Tibial artery (tissue), 4 donors: ENCODE data around the gene PSIP1.

Experiments
- DNase-seq, 2 donors: peaks; one replicate each; pipeline ENCODE4 v3.0.0-alpha.2; 2019
- H3K27ac ChIP-seq, 2 donors: fragments of 200-600 bp; sonication (generic) in 1 of 2; 1 replicate in 1 of 2; 2 replicates in 1 of 2; pipeline ENCODE4 v1.5.1; 2018 to 2019; ENCODE audit warnings: mild to moderate bottlenecking in 1 of 2
- H3K27me3 ChIP-seq, 2 donors: fragments of 200-600 bp; sonication (generic) in 1 of 2; one replicate each; pipeline versions ENCODE4 v1.5.1 to v1.6.0; 2016 to 2019
- H3K36me3 ChIP-seq, 3 donors: fragments of 200-600 bp; sonication (generic) in 2 of 3; one replicate each; pipeline ENCODE4 v1.5.1; 2016 to 2019; ENCODE audit warnings: mild to moderate bottlenecking in 2 of 3
- H3K4me1 ChIP-seq, 4 donors: fragments of 200-600 bp; sonication (generic) in 2 of 4; 1 replicate in 3 of 4; 2 replicates in 1 of 4; pipeline ENCODE4 v1.5.1; 2016 to 2019
- H3K4me3 ChIP-seq, 2 donors: fragments of 200-600 bp; sonication (generic) in 1 of 2; 1 replicate in 1 of 2; 2 replicates in 1 of 2; pipeline ENCODE4 v1.5.1; 2018 to 2019; ENCODE audit warnings: mild to moderate bottlenecking in 2 of 2
- H3K9me3 ChIP-seq, 3 donors: fragments of 200-600 bp; sonication (generic) in 1 of 3; one replicate each; pipeline ENCODE4 v1.5.1; 2016 to 2019
- CTCF ChIP-seq, 2 experiments: fragments of 200-600 bp in 1 of 2; fragments of 450-650 bp in 1 of 2; IDR thresholded peaks; one replicate each; pipeline ENCODE4 v1.5.1; 2017 to 2019; ENCODE audit warnings: antibody characterized with exemption in 2 of 2, mild to moderate bottlenecking in 1 of 2, moderate library complexity in 1 of 2
- intact Hi-C: fragments of 100-400 bp; cut with DNase I; formaldehyde crosslinking; loops from one replicate; pipeline ENCODE4 v1.15.0; 2023; ENCODE audit warnings: low total_unique reads

Gene PSIP1

GRCh38 chr9:15485836-15486666 lies 24.7 kb downstream of the PSIP1 start:
- Histone ChIP-seq H3K4me1 (peaks cover 0 to 13% (median 0%) of the 10 kb centered on the region in 4 donors), H3K27me3 (no peaks in the 10 kb centered on the region), H3K27ac (peak overlapping the region in 1 of 2 donors; percentile 16), H3K4me3 (no peak overlapping the region), H3K9me3 (no peaks in the 10 kb centered on the region), H3K36me3 (peaks cover 3 to 35% (median 17%) of the 10 kb centered on the region in 3 donors)
- intact Hi-C loops, result no loop called here
- TF ChIP-seq CTCF (IDR thresholded peaks at IDR 0.05), result peak; percentile 44 to 55
- no peak for DNase-seq

- Histone ChIP-seq H3K4me3 (no peak overlapping the region), H3K27ac (no peak overlapping the region), H3K4me1 (peaks cover 0 to 25% (median 0%) of the 10 kb centered on the region in 4 donors), H3K36me3 (peaks cover 3 to 35% (median 17%) of the 10 kb centered on the region in 3 donors), H3K27me3 (no peaks in the 10 kb centered on the region), H3K9me3 (no peaks in the 10 kb centered on the region)
- intact Hi-C loops, result no loop called here
- TF ChIP-seq CTCF (IDR thresholded peaks at IDR 0.05), result no peak
- DNase-seq, result no peak
Measured at GRCh38 chr9:15484802-15485201, 26.0 kb downstream of the PSIP1 start.

- H3K36me3 ChIP-seq, result peaks cover 7 to 26% (median 9%) of the 10 kb centered on the region in 3 donors
- intact Hi-C loops, result no loop called here
- peaks cover 0 to 33% (median 0%) of the 10 kb centered on the region in 4 donors for H3K4me1 ChIP-seq
- no peak for TF ChIP-seq CTCF (IDR thresholded peaks at IDR 0.05)
- no peak overlapping the region for H3K4me3 ChIP-seq
- no peaks in the 10 kb centered on the region for H3K27me3 ChIP-seq
- DNase-seq, result no peak
- H3K9me3 ChIP-seq, result no peaks in the 10 kb centered on the region
- no peak overlapping the region for H3K27ac ChIP-seq
Measured at GRCh38 chr9:15482146-15482545, 28.6 kb downstream of the PSIP1 start.

- no peaks in the 10 kb centered on the region for H3K27me3 ChIP-seq
- H3K27ac ChIP-seq, result no peak overlapping the region
- intact Hi-C loops, result no loop called here
- peaks cover 10 to 28% (median 21%) of the 10 kb centered on the region in 3 donors for H3K36me3 ChIP-seq
- H3K4me1 ChIP-seq, result peaks cover 0 to 24% (median 0%) of the 10 kb centered on the region in 4 donors
- DNase-seq, result no peak
- H3K4me3 ChIP-seq, result no peak overlapping the region
- no peak for TF ChIP-seq CTCF (IDR thresholded peaks at IDR 0.05)
- H3K9me3 ChIP-seq, result no peaks in the 10 kb centered on the region
Measured at GRCh38 chr9:15480028-15480427, 30.7 kb downstream of the PSIP1 start.

- Histone ChIP-seq H3K27ac (no peak overlapping the region), H3K4me1 (peaks cover 0 to 20% (median 0%) of the 10 kb centered on the region in 4 donors), H3K4me3 (no peak overlapping the region), H3K27me3 (no peaks in the 10 kb centered on the region), H3K36me3 (peaks cover 16 to 25% (median 21%) of the 10 kb centered on the region in 3 donors), H3K9me3 (no peaks in the 10 kb centered on the region)
- DNase-seq, result no peak
- no peak for TF ChIP-seq CTCF (IDR thresholded peaks at IDR 0.05)
- intact Hi-C loops, result no loop called here
Measured at GRCh38 chr9:15475923-15476536, 34.7 kb downstream of the PSIP1 start.
